GM12874 (cell line): ENCODE measurements around the gene TBR1.
A peak's percentile ranks its signal among the peaks of the same experiment; 100 is the strongest.

ENCODE experiments used
- CTCF ChIP-seq: IDR thresholded peaks from 2 replicates; pipeline ENCODE4 v1.5.1; 2011; ENCODE audit warnings: low read depth, mild to moderate bottlenecking, control low read depth, low read length, moderate library complexity; ENCODE audit not compliant: insufficient read depth

Gene TBR1

GRCh38 chr2:161425728-161426454 is 9.8 kb downstream of the TBR1 start:
- no peak for TF ChIP-seq CTCF

DNA sequence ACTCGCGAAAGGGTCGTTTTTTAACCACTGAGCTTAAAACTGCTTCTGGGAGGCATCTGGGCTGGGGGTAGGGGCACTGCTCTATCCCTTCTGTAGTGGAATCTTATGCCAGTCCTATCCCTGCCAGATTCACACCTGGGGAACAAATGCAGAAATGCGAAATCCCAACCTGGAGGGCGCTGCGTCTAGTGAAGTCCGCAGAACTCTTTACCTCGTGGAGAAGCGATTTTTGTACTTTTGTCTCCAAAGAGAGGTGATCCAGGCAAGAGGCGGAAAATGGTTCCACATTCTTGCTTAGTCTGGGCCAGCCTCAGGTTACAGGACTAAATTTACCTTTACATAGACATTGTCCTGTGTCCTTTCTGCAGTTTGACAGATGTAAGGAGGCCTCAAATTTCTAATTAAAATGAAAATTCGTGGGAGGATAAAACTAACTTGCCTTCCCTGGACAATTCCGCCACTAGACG is 10.4 kb downstream of the TBR1 start:
- peak; percentile 0; the same call in 1 of the 2 replicates for TF ChIP-seq CTCF

DNA sequence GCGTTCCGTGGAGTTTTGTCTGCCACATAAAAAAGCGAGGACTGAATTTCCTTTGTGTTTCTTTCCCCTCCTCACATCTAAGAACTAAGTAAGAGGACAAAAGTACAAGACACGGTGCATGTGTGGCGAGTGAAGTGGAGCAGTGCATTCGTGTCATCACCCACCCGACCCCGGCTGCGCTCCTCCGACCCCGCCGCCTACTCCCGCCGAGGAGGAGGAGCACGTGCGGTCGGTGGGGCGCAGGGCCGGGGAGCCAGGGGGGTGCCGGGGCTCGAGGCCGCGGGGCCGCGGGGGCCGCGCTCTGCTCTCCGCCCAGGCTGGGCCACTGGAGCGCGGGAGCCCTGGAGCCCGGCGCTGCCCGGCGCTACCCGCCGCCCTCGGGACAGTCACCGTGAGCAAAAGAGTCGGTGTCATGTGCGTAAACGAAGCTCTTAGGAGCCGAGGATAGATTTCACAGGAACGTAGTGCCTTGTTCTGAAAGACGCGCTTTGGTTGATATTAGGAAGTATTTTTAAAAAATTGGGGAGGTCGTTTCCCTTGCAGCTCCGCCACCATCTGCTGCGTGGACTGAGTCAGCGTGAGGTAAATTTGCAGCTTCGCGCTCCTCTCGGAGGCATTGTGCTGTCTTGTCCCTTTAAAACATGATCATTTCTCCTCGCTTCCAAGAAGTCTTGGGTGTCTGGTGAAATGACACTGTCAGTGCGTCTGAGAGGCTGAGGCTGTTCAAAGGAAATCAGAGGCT is 11.0 kb downstream of the TBR1 start:
- TF ChIP-seq CTCF, result no peak

DNA sequence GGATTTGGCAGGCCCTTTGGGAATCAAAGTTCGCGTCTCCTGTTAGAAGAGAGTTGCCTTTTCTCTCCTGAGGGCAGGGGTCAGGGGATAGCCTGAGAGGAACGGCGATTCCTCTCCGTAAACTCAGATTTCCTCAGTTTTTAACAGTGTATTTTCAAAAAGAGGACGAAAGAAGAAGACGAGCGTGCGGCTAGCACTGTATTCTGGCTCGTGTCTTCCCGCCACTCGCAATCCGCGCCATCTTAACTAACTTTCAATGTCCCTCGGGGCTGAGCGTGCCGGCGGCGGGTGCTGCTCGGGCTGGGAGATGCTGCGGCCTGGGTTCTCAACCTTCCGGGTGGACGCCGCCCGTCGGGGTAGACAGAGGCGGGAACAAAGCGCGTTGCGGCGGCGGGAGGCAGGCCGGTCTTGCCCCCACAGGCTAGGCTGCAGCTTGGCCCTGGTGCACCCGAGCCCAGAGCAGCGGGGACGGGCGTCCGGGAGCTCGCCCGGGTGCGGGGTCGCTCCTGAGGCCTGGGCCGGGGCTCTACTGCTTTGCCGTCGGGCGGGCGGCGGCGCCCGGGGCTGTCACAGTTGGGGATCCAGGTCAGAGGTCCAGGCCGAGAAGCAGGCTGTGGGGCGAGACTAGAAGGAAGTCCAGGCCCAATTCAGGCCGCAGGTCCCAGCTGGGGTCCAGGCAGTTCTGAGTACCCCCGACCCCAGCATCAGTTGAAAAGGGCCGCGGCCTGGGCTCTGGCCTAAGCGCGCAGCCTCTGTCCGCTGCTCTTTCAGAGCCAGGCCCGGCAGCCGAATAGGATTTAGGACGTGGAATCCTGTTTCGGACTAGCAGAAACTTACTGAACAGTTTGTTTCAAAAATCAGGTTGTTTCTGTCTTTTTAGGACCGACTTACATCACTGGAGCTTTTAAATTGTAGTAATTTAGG is 11.8 kb downstream of the TBR1 start:
- TF ChIP-seq CTCF, result no peak

DNA sequence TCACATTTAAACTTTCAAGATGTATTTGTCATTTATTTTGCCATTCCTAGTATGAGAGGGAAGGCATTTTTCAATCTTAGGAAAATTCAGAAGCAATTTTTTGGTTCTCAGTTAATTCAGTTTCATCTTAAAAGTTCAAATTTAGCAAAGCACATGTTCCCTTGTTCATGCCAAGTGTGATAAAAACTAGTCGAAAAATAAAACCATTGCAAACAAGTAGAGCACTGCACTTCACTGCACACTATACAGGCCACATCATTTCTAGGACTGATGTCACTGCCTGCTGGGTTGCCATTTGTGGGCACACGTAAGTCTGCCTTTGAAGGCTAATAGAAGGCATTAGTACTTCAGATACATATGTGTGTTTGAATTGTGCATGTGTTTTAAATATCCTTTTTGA is 14.3 kb downstream of the TBR1 start:
- TF ChIP-seq CTCF, result no peak

DNA sequence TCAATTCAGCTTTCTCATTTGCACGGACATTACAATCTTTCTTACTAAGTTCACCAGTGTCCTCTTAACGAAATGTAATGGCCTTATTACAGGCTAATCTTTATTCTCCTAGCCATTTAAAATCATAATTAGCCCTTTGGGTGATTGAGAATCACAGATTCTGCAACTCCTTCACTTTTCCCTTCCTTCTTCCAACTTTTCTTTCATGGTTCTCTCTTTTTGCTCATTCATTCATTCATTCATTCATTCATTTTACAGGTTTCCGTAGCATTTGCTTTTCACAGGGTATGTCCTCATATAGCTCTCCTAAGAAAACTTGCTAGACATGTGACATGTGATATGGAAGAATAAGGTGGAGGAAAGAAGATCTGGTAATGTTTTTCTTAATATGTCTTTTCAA is 16.0 kb downstream of the TBR1 start:
- TF ChIP-seq CTCF, result no peak

GRCh38 chr2:161434118-161434517 is 18.0 kb downstream of the TBR1 start:
- no peak for TF ChIP-seq CTCF
